ENCODE measurements around the gene AMPH.
"Not testable (repeated sequence)": the region's sequence is repeated elsewhere in the genome, so short reads cannot be mapped to it uniquely, and the experiment has no call there.

AMPH gene

GRCh38 chr7:38629651-38630510, 1.3 kb downstream of the AMPH start:
- no peak for DNase-seq
- intact Hi-C loops (cut with DNase I): no loop called here

- intact Hi-C loops (cut with DNase I): no loop called here
- no peak for DNase-seq
These were observed 2.4 kb downstream of the AMPH start for GRCh38 chr7:38628630-38629385.

GRCh38 chr7:38625866-38626265, 5.3 kb downstream of the AMPH start:
- no peak for DNase-seq
- intact Hi-C loops (cut with DNase I): no loop called here

GRCh38 chr7:38615665-38616064, 15.5 kb downstream of the AMPH start:
- DNase-seq: no peak
- intact Hi-C loops (cut with DNase I): no loop called here

GRCh38 chr7:38607466-38607865, 23.7 kb downstream of the AMPH start:
- DNase-seq: no peak
- intact Hi-C loops (cut with DNase I): no loop called here

- no peak for DNase-seq
- intact Hi-C loops (cut with DNase I): no loop called here
These were observed 30.4 kb downstream of the AMPH start for GRCh38 chr7:38600741-38601140.

- intact Hi-C loops (cut with DNase I): no loop called here
- no peak for DNase-seq
These were observed 36.2 kb downstream of the AMPH start for GRCh38 chr7:38594949-38595348.

- no peak for DNase-seq
- intact Hi-C loops (cut with DNase I): no loop called here
These were observed 38.4 kb downstream of the AMPH start for GRCh38 chr7:38592737-38593288.

GRCh38 chr7:38585572-38586354, 45.4 kb downstream of the AMPH start:
- intact Hi-C loops (cut with DNase I): no loop called here

GRCh38 chr7:38584443-38585210, 46.5 kb downstream of the AMPH start:
- peak in 1 of 42 donors; percentile 4 for DNase-seq
- intact Hi-C loops (cut with DNase I): no loop called here

More at GRCh38 chr7:38585572-38586354, 45.4 kb downstream of the AMPH start:
- DNase-seq: no peak

- intact Hi-C loops (cut with DNase I): no loop called here
- no peak for DNase-seq
These were observed 50.7 kb downstream of the AMPH start for GRCh38 chr7:38580485-38580884.

GRCh38 chr7:38574086-38574485, 57.1 kb downstream of the AMPH start:
- DNase-seq: no peak
- intact Hi-C loops (cut with DNase I): no loop called here

GRCh38 chr7:38571620-38572019, 59.6 kb downstream of the AMPH start:
- DNase-seq; intact Hi-C loops (cut with DNase I): not testable (repeated sequence)

- intact Hi-C loops (cut with DNase I): no loop called here
- no peak for DNase-seq
These were observed 62.7 kb downstream of the AMPH start for GRCh38 chr7:38568497-38568896.

GRCh38 chr7:38565289-38565688, 65.9 kb downstream of the AMPH start:
- DNase-seq: no peak
- intact Hi-C loops (cut with DNase I): no loop called here

GRCh38 chr7:38563741-38564140, 67.4 kb downstream of the AMPH start:
- intact Hi-C loops (cut with DNase I): no loop called here
- no peak for DNase-seq

- intact Hi-C loops (cut with DNase I): no loop called here
These were observed 70.0 kb downstream of the AMPH start for GRCh38 chr7:38561166-38561565.

GRCh38 chr7:38558761-38559345, 72.3 kb downstream of the AMPH start:
- intact Hi-C loops (cut with DNase I): no loop called here

More at GRCh38 chr7:38561166-38561565, 70.0 kb downstream of the AMPH start:
- no peak for DNase-seq

More at GRCh38 chr7:38558761-38559345, 72.3 kb downstream of the AMPH start:
- DNase-seq: no peak
